HG02938 (cell line): ENCODE results near the gene SIRT1.
"Not testable (repeated sequence)": the region's sequence is repeated elsewhere in the genome, so short reads cannot be mapped to it uniquely, and the experiment has no call there.

ENCODE experiments used
- ATAC-seq: cut with Tn5 transposase; IDR thresholded peaks from one replicate; pipeline ENCODE4 v1.9.1; 2021; ENCODE audit warnings: mild to moderate bottlenecking, moderate library complexity; ENCODE audit not compliant: unreplicated experiment

SIRT1 gene

GRCh38 chr10:67875340-67876238, 8.9 kb upstream of the SIRT1 start:
- no peak for ATAC-seq

GRCh38 chr10:67877421-67877820, 7.0 kb upstream of the SIRT1 start:
- ATAC-seq: not testable (repeated sequence)

- no peak for ATAC-seq
These were observed 6.3 kb upstream of the SIRT1 start for GRCh38 chr10:67878133-67878532.

- ATAC-seq: no peak
These were observed 645 bp upstream of the SIRT1 start for GRCh38 chr10:67883710-67884312.

GRCh38 chr10:67884842-67885670, 600 bp downstream of the SIRT1 start:
- ATAC-seq: peak; percentile 57

GRCh38 chr10:67893637-67894036, 9.2 kb downstream of the SIRT1 start:
- ATAC-seq: no peak

- no peak for ATAC-seq
These were observed 19.1 kb downstream of the SIRT1 start for GRCh38 chr10:67903581-67903980.

GRCh38 chr10:67912331-67912946, 28.0 kb downstream of the SIRT1 start:
- ATAC-seq: no peak

GRCh38 chr10:67914777-67915340, 30.4 kb downstream of the SIRT1 start:
- no peak for ATAC-seq

- ATAC-seq: no peak
These were observed 32.7 kb downstream of the SIRT1 start for GRCh38 chr10:67917169-67917568.

GRCh38 chr10:67917679-67918078, 33.2 kb downstream of the SIRT1 start:
- ATAC-seq: no peak

GRCh38 chr10:67921065-67921464, 36.6 kb downstream of the SIRT1 start:
- ATAC-seq: no peak

GRCh38 chr10:67923551-67923950, 39.1 kb downstream of the SIRT1 start:
- ATAC-seq: no peak

GRCh38 chr10:67924136-67924535, 39.7 kb downstream of the SIRT1 start:
- no peak for ATAC-seq

- ATAC-seq: no peak
These were observed 41.1 kb downstream of the SIRT1 start for GRCh38 chr10:67925449-67926005.

- ATAC-seq: no peak
These were observed 42.5 kb downstream of the SIRT1 start for GRCh38 chr10:67926951-67927350.

GRCh38 chr10:67933199-67933598, 48.7 kb downstream of the SIRT1 start:
- no peak for ATAC-seq

GRCh38 chr10:67934336-67934735, 49.9 kb downstream of the SIRT1 start:
- no peak for ATAC-seq

GRCh38 chr10:67935223-67935622, 50.8 kb downstream of the SIRT1 start:
- no peak for ATAC-seq

GRCh38 chr10:67936416-67936815, 52.0 kb downstream of the SIRT1 start:
- ATAC-seq: no peak
